Caco-2 (cell line): ENCODE data around the gene FGF22. TPM values are rescaled to one million over a fixed set of nuclear protein-coding genes. Genes with fewer than 3 reads are reported as not detected.

Source experiments
- BruUV-seq: library from RNA; stranded (reverse); fragments of 400-500 nt; replicated peaks from 2 replicates; lab custom pipeline; 2021; lab: Mats Ljungman, UMichigan
- CTCF ChIA-PET: fragments of 300-600 bp; sonication (Branson Sonifier 250); formaldehyde crosslinking; loops from one replicate; lab custom pipeline; 2022; ENCODE audit warnings: antibody characterized with exemption; lab: Charles Lee
- POLR2A ChIA-PET: fragments of 300-600 bp; sonication (Branson Sonifier 250); formaldehyde crosslinking; loops from one replicate; lab custom pipeline; 2022; ENCODE audit warnings: antibody characterized with exemption; lab: Charles Lee
- DNase-seq, 2 experiments: peaks; one replicate each; pipeline versions ENCODE4 v3.0.0 to v3.0.0-alpha.2; 2020 to 2022
- H3K27me3 ChIP-seq: replicated peaks from 2 replicates; pipeline ENCODE4 v1.6.0; 2011; ENCODE audit warnings: low read length; ENCODE audit not compliant: control insufficient read depth, insufficient read depth
- H3K36me3 ChIP-seq: 2 replicates; pipeline ENCODE4 v1.5.1; 2011; ENCODE audit warnings: low read length; ENCODE audit not compliant: control insufficient read depth, insufficient read depth
- H3K4me1 ChIP-seq: fragments of 250-450 bp; sonication (Bioruptor Pico); 2 replicates; pipeline ENCODE4 v1.5.1; 2020; ENCODE audit warnings: mild to moderate bottlenecking
- H3K4me3 ChIP-seq: 2 replicates; pipeline ENCODE4 v1.5.1; 2011; ENCODE audit warnings: low read depth, mild to moderate bottlenecking, control low read depth, low read length
- H3K9me3 ChIP-seq: fragments of 250-450 bp; sonication (Bioruptor Pico); 2 replicates; pipeline ENCODE4 v1.5.1; 2020; ENCODE audit warnings: mild to moderate bottlenecking, moderate library complexity
- H3K27ac Mint-ChIP-seq: one replicate; pipeline ENCODE4 v1.8.0; 2022; ENCODE audit warnings: mixed read lengths; ENCODE audit not compliant: unreplicated experiment
- H3K27me3 Mint-ChIP-seq: one replicate; pipeline ENCODE4 v1.8.0; 2022; ENCODE audit warnings: mixed read lengths; ENCODE audit not compliant: insufficient read depth, unreplicated experiment
- H3K36me3 Mint-ChIP-seq: one replicate; pipeline ENCODE4 v1.8.0; 2022; ENCODE audit warnings: mild to moderate bottlenecking, mixed read lengths; ENCODE audit not compliant: insufficient read depth, unreplicated experiment
- H3K4me1 Mint-ChIP-seq: one replicate; pipeline ENCODE4 v1.8.0; 2022; ENCODE audit warnings: low read depth, mixed read lengths; ENCODE audit not compliant: unreplicated experiment
- H3K4me3 Mint-ChIP-seq: one replicate; pipeline ENCODE4 v1.8.0; 2022; ENCODE audit warnings: mild to moderate bottlenecking, moderate library complexity, mixed read lengths; ENCODE audit not compliant: unreplicated experiment
- H3K9me3 Mint-ChIP-seq: one replicate; pipeline ENCODE4 v1.8.0; 2022; ENCODE audit warnings: mixed read lengths; ENCODE audit not compliant: unreplicated experiment
- CTCF ChIP-seq, 2 experiments: fragments of 200-600 bp in 1 of 2; IDR thresholded peaks; 1 replicate in 1 of 2; 2 replicates in 1 of 2; pipeline versions ENCODE4 v1.5.1 to v1.8.0; 2011 to 2022; ENCODE audit warnings: antibody characterized with exemption in 1 of 2, control low read depth in 1 of 2, inconsistent platforms in 1 of 2, low read depth in 1 of 2, low read length in 1 of 2, mild to moderate bottlenecking in 1 of 2, moderate library complexity in 1 of 2; ENCODE audit not compliant: insufficient read depth in 1 of 2, severe bottlenecking in 1 of 2, unreplicated experiment in 1 of 2
- intact Hi-C: fragments of 100-400 bp; cut with micrococcal nuclease; formaldehyde crosslinking; loops from one replicate; pipeline ENCODE4 v1.10.0; 2022; ENCODE audit not compliant: unreplicated experiment
- total RNA-seq: library from RNA; stranded (reverse); gene quantifications from 2 replicates; pipeline ENCODE4 v1.2.3, GENCODE V29; 2022

Gene FGF22
- total RNA-seq, 1 experiment from 2014 or later, result 0.68 TPM

- Mint-ChIP-seq H3K36me3 (peaks cover 29% of the 10 kb centered on the region), H3K9me3 (no peaks in the 10 kb centered on the region), H3K4me3 (peak overlapping the region; percentile 100), H3K27ac (peak overlapping the region; percentile 96), H3K27me3 (no peaks in the 10 kb centered on the region), H3K4me1 (peaks cover 7% of the 10 kb centered on the region)
- H3K4me1 ChIP-seq, result peaks cover 8% of the 10 kb centered on the region; the same call in 1 of the 2 replicates
- TF ChIP-seq CTCF (IDR thresholded peaks at IDR 0.05; ENCODE audit: insufficient read depth in 1 of 2, low read depth in 1 of 2, low read length in 1 of 2, severe bottlenecking in 1 of 2, unreplicated experiment in 1 of 2), result no peak
- no peaks in the 10 kb centered on the region for H3K27me3 ChIP-seq
- CTCF ChIA-PET, result no interaction called here
- POLR2A ChIA-PET, result interaction anchor here (0.7 kb wide), 1 partner anchor 102 kb away, joined by 3 read pairs; the partner anchor contains the start of gene CDC34
- H3K4me3 ChIP-seq, result peak overlapping the region; percentile 57
- H3K36me3 ChIP-seq, result no peaks in the 10 kb centered on the region
- DNase-seq, result no peak
- no peaks in the 10 kb centered on the region for H3K9me3 ChIP-seq
- BruUV-seq, result no TSS peak
- intact Hi-C loops, result loop anchor here (2.0 kb wide), 1 partner anchor 61 kb away; the partner anchor contains the start of gene BSG
These were observed 5.7 kb upstream of the FGF22 start for GRCh38 chr19:633786-634639.

GRCh38 chr19:634975-635652, 4.6 kb upstream of the FGF22 start:
- Histone ChIP-seq H3K9me3 (no peaks in the 10 kb centered on the region), H3K4me1 (peaks cover 11% of the 10 kb centered on the region; the same call in 1 of the 2 replicates), H3K36me3 (no peaks in the 10 kb centered on the region), H3K4me3 (no peak overlapping the region), H3K27me3 (no peaks in the 10 kb centered on the region)
- H3K36me3 Mint-ChIP-seq, result peaks cover 34% of the 10 kb centered on the region
- no peak overlapping the region for H3K4me3 Mint-ChIP-seq
- no peak for DNase-seq
- H3K9me3 Mint-ChIP-seq, result no peaks in the 10 kb centered on the region
- no peak for TF ChIP-seq CTCF (IDR thresholded peaks at IDR 0.05; ENCODE audit: insufficient read depth in 1 of 2, low read depth in 1 of 2, low read length in 1 of 2, severe bottlenecking in 1 of 2, unreplicated experiment in 1 of 2)
- peaks cover 13% of the 10 kb centered on the region for H3K4me1 Mint-ChIP-seq
- CTCF ChIA-PET, result no interaction called here
- POLR2A ChIA-PET, result no interaction called here
- peaks cover 4% of the 10 kb centered on the region for H3K27me3 Mint-ChIP-seq
- intact Hi-C loops, result no loop called here
- H3K27ac Mint-ChIP-seq, result no peak overlapping the region
- BruUV-seq, result no TSS peak

GRCh38 chr19:638906-639252, 800 bp upstream of the FGF22 start:
- peak overlapping the region; percentile 36 for H3K4me3 ChIP-seq
- ChIA-PET CTCF (no interaction called here), POLR2A (no interaction called here)
- no peak for DNase-seq
- Mint-ChIP-seq H3K36me3 (peaks cover 17% of the 10 kb centered on the region), H3K27ac (no peak overlapping the region), H3K4me1 (peaks cover 12% of the 10 kb centered on the region), H3K4me3 (peak overlapping the region; percentile 71), H3K9me3 (no peaks in the 10 kb centered on the region), H3K27me3 (peaks cover 4% of the 10 kb centered on the region)
- H3K4me1 ChIP-seq, result peaks cover 11% of the 10 kb centered on the region; the same call in 1 of the 2 replicates
- no TSS peak for BruUV-seq
- H3K9me3 ChIP-seq, result no peaks in the 10 kb centered on the region
- H3K36me3 ChIP-seq, result no peaks in the 10 kb centered on the region
- no peak for TF ChIP-seq CTCF (IDR thresholded peaks at IDR 0.05; ENCODE audit: insufficient read depth in 1 of 2, low read depth in 1 of 2, low read length in 1 of 2, severe bottlenecking in 1 of 2, unreplicated experiment in 1 of 2)
- intact Hi-C loops, result no loop called here
- no peaks in the 10 kb centered on the region for H3K27me3 ChIP-seq
